ENCODE measurements around the gene TMC6.

- TF ChIP-seq EP300 (IDR thresholded peaks at IDR 0.05), result no peak
- TF ChIP-seq POLR2AphosphoS5 (IDR thresholded peaks at IDR 0.05), result no peak
- TF ChIP-seq CTCF (IDR thresholded peaks at IDR 0.05), result no peak
- no peak for TF ChIP-seq POLR2A (IDR thresholded peaks at IDR 0.05; ENCODE audit: low read depth)
These were observed 42.4 kb upstream of the TMC6 start for GRCh38 chr17:78170692-78171590.

All from esophagus muscularis mucosa (tissue), 4 donors.